Stimulated activated CD4-positive, alpha-beta T cell treated with anti-CD3 and anti-CD28 coated beads, Interleukin-12 subunit alpha, Interleukin-12 subunit beta, amount 100 ng/mL, for 4 hours (primary cell): ENCODE measurements around the gene RNF224.
"Not testable (repeated sequence)": the region's sequence is repeated elsewhere in the genome, so short reads cannot be mapped to it uniquely, and the experiment has no call there.

Source experiments
- DNase-seq: peaks from one replicate; pipeline ENCODE4 v3.0.0-alpha.2; 2020

Gene RNF224

DNA sequence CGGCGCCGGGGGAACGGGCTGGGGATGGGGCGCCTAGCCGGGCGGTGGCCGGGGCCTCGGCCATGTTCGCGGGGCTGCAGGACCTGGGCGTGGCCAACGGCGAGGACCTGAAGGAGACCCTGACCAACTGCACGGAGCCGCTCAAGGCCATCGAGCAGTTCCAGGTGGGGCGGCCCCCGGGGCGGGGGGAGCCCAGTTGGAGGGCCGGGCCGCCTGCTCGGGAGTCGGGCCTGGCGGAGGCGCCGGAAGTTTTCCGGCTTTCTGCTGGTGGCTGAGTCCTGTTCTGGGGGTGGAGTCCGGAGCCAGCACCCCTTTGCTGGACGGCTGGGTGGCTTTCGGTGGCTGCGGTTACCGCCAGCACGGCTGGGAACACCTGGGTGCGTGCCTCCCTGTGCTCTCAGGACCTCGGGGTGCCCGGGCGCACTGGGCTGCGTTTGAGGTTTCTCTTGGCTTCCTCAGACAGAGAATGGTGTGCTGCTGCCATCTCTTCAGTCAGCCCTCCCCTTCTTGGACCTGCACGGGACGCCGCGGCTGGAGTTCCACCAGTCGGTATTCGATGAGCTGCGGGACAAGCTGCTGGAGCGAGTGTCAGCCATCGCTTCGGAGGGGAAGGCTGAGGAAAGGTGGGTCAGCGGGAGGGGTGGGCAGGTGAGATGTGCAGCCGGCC is 28.3 kb downstream of the RNF224 start:
- no peak for DNase-seq

DNA sequence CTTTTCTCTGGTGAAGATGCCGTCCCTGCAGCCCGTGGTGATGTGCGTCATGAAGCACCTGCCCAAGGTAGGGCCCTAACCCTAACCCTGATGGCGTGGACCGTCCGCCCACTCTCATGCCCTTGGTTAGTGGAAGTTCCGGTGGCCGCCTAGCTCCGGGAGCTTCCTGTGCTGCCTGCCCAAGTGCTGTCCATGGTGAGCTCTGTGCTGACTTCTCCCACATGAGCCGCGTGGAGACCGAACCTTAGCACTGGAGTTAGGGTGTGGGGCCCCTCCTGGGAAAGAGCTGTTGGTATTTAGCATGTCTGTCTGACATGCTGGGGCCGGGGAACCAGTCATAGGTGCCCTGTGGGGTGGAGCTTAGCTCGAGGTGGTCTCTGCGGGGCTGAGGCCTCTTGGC is 29.1 kb downstream of the RNF224 start:
- no peak for DNase-seq

DNA sequence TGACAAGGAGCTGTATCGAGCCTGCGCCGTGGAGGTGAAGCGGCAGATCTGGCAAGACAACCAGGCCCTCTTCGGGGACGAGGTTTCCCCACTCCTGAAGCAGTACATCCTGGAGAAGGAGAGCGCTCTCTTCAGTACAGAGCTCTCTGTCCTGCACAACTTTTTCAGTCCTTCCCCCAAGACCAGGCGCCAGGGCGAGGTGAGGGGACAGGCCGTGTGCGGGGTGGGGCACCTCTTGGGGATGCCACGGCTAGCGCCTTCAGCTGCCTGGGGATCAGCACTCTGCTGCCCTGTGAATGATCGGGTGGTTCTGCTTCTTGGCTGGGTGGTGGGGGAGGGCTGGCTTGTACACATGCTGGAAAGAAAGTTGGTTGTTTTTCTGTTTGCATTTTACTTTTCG is 29.6 kb downstream of the RNF224 start:
- no peak for DNase-seq

DNA sequence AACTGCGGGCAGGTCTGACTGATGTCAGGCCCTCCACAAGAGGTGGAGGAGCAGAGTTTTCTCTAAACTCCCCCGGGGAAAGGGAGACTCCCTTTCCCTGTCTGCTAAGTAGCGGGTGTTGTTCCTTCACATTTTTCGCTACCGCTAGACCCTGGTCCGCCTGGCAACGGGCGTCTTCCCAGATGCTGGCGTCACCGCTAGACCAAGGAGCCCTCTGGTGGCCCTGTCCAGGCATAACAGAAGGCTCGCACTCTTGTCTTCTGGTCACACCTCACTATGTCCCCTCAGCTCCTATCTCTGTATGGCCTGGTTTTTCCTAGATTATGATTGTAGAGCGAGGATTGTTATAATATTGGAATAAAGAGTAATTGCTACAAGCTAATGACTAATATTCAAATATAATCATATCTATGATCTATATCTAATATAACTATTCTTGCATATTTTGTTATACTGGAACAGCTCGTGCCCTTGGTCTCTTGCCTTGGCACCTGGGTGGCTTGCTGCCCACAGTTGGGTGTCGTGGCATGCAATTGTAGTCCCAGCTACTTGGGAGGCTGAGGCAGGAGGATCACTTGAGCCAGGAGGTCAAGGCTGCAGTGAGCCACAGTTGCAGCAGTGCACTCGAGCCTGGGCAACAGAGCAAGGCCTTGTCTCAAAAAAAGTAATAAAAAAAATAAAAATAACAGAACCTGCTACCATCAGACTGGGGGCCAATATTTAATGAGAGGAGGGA is 35.0 kb downstream of the RNF224 start:
- not testable (repeated sequence) for DNase-seq

DNA sequence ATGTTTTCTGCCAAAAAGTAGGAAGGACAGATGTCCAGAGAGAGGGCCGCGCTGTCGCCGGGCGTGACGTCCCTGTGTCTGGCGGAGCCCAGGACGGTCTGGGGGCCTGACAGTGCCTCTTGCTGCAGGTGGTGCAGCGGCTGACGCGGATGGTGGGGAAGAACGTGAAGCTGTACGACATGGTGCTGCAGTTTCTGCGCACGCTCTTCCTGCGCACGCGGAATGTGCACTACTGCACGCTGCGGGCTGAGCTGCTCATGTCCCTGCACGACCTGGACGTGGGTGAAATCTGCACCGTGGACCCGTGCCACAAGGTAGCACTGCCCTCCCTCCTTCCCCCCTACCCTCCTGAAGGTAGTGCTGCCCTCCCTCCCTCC is 35.6 kb downstream of the RNF224 start:
- DNase-seq, result no peak

DNA sequence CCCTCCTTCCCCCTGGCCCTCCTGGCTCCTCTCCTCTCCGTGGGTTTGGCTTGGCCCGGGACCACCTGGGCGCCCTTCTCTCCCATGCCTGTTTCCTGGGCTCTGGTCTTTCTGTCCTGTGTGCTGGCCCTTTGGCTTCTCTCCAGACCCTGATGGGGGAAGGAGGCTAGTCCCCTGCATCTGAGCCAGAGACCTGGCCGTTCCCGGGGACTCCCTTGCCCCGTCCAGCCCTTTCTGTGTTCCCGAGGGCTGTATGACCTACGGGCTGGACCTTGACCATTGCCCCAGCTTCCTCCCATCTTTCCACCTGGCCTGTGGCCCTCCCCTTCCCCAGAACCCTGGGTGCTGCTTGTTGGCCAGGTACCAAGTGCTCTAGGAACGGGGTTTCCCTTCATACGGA is 36.2 kb downstream of the RNF224 start:
- DNase-seq, result no peak

DNA sequence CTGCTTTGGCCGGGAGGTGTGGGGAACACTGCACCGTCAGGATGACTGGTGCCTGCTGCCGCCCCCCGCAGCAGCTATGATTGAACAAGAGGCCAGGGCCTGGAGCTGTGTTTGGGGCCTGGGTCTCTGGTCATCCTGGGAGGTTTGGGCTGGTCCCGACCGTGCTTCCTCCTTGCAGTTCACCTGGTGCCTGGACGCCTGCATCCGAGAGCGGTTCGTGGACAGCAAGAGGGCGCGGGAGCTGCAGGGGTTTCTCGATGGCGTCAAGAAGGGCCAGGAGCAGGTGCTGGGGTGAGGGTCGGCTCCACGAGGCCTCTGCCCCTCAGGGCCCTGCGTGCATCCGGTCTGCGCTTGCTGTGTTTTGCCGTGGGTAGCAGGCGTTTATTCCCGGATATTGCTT is 36.8 kb downstream of the RNF224 start:
- DNase-seq, result no peak

DNA sequence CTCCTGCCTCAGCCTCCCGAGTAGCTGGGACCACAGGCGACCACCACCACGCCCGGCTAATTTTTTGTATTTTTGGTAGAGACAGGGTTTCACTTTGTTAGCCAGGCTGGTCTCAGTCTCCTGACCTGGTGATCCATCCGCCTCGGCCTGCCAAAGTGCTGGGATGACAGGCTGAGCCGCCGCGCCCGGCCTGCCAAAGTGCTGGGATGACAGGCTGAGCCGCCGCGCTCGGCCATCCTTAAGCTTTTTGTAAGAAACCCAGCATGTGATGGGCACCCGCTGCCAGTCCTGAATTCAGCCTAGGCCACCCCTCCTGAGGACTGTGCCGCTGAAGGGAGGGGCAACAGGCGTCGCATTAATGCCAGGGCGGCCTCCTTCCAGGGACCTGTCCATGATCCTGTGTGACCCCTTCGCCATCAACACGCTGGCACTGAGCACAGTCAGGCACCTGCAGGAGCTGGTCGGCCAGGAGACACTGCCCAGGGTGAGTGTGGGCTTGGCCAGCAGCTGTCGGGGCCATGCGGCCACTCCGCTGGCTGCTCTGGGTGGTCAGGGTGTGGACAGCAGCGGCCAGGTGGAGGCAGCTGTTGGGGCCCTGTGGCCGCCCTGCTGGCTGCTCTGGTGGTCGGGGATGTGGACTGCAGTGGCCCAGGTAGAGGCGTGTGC is 38.3 kb downstream of the RNF224 start:
- DNase-seq, result no peak

DNA sequence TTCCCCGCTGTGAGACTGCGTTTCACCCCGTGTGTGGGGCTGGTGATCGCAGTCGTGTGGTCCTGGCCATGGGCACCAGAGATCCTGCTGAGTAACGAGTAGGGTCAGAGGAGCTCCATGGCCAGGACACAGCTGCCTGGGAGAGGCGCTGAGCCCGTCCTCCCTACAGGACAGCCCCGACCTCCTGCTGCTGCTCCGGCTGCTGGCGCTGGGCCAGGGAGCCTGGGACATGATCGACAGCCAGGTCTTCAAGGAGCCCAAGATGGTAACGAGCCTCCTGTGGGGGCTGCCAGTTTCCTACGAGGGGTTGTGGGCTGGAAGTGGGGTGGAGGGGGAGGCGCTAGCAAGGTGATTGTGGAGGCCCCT is 38.8 kb downstream of the RNF224 start:
- DNase-seq, result no peak

DNA sequence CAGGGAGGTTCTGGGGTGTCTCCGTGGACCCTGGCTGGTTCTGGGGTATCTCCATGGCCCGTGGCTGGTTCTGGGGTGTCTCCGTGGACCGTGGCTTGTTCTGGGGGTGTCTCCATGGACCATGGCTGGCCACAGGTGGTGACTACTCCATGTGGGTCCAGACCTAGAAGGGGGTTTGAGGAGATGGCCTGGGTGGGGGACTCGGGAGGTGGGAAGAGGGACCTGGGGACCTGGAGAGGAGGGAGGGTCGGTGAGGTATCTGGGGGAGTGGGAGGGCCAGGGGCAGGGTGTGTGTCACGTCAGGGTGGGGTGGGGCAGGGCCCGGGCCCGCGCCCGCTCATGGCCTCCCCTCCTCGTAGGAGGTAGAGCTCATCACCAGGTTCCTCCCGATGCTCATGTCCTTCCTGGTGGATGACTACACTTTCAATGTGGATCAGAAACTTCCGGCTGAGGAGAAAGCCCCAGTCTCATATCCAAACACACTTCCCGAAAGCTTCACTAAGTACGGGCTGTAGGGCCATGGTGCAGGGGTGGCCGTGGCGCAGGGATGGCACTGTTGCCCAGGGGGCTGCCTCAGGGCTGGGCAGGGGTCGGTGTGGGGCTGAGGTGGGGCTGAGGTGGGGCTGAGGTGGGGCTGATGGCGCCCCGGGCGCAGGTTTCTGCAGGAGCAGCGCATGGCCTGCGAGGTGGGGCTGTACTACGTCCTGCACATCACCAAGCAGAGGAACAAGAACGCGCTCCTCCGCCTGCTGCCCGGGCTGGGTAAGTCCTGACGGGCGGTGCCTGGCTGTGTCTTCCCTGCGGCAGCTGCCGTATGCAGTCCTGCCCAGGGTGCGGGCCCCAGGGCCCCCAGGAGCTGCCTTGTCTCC is 39.5 kb downstream of the RNF224 start:
- DNase-seq, result no peak

DNA sequence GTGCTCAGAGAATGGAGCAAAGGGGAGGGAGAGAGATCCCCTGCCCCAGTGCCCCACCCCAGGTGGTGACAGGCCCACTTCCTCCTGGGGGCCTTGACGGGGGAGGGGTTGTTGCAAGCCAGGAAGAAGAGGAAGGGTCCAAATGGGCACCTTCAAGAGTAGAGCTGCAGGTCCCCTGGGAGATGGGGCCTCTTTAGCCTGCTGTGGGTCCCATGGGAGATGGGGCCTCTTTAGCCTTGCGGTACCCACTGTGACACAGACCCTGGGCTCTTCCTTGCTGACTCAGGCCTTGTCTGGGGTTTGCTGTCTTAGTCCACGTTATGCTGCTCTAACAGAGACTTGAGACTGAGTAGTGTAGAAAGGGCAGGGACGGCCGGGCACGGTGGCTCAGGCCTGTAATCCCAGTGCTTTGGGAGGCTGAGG is 40.6 kb downstream of the RNF224 start:
- no peak for DNase-seq

DNA sequence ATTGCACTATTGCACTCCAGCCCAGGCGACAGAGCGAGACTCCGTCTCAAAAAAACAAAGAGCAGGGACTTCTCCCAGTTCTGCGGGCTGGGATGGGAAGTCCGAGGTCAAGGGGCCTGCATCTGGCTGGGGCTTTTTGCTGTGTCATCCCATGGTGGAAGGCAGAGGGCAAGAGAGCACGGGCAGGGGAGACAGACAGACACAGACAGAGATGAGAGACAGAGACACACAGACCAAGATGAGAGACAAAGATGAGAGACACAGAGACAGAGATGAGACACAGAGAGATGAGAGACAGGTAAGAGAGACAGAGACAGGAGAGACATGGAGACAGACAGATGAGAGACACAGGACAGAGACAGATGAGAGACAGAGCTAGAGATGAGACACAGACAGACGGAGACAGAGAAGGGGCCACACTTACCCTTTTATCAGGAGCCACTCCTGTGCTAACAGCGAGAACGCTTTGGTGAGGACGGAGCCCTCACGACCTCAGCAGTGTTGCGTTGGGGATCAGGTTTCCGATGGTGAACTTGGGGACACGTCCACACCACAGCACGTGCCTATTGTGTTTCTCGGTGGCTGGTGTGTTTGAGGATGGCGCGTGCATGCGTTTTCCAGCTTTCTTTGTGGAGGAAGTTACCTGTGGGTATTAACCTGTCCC is 41.4 kb downstream of the RNF224 start:
- no peak for DNase-seq

DNA sequence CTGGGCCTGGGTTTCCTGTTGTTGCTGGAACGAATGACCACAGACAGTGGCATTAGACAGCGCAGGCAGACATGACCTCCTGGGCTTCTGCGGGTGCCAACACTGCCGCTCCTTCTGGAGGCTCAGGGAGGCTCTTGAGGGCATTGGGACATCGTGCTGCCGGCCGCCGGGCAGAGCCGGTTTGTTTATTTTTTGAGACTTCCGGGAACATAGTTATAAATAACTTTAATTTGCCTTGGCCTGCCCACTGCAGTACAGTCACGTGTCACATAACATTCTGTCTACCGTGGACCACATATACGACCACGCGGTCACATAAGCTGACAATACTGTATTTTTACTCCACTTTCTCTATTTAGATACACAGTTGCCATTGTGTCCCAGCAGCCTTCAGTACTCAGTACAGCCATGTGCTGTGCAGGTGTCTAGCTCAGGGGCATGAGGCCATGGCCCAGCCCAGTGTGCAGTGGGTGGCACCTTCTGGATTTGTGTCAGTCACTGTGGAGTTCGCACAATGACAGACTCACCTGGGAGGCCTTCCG is 42.0 kb downstream of the RNF224 start:
- DNase-seq, result no peak

DNA sequence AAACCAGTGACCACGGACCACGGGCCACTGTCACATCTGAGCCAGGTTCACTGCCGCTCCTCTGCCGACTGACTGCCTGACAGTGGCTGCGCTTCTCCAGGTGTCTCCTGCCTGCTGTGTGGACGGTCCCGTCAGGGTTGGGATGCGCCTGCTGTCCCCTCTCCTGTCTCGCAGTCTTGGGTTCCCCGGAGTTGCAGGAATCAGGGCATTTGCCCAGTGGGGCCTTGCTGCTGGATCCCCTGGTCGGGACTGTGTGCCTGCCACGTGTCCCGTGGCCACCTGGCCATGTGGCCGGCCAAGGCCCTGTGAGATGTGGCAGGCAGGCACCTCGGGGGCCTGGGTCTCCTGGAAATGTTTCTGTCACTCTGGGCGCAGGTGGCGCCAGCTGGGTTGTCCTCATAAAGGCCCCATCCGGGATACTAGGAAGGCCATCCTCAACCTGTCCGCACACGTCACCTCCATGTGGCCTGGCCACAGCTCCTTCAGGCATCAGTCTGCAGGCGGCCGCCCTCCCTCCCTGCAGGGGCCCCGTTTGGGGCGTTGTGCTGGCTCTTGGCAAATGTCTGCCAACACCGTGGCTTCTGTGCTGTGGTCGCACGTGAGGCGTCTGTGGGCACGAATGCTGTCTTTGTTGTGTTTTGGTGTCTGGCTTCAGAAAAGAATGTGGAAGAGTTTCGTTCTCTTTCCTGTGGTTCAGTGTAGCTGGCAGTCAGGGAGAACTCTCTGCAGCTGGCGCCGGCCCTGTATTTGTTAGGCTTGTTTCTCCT is 43.8 kb downstream of the RNF224 start:
- DNase-seq, result no peak

DNA sequence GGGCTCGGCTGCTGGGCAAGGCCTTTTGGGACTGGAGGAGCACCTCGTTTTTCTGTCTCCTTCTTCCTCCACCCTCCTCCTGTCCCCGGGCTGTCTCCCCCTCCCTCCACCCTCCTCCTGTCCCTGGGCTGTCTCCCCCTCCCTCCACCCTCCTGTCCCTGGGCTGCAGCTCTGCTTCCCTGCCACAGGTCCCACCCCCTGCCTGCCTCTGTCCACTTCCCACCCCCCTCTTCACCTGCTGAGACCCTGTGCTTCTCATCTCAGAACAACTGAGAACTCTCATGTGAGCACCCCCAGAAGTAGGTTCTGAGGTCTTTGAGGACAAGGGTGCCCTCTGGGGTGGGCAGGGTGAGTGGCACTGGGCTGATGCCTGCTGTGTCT is 44.4 kb downstream of the RNF224 start:
- no peak for DNase-seq

DNA sequence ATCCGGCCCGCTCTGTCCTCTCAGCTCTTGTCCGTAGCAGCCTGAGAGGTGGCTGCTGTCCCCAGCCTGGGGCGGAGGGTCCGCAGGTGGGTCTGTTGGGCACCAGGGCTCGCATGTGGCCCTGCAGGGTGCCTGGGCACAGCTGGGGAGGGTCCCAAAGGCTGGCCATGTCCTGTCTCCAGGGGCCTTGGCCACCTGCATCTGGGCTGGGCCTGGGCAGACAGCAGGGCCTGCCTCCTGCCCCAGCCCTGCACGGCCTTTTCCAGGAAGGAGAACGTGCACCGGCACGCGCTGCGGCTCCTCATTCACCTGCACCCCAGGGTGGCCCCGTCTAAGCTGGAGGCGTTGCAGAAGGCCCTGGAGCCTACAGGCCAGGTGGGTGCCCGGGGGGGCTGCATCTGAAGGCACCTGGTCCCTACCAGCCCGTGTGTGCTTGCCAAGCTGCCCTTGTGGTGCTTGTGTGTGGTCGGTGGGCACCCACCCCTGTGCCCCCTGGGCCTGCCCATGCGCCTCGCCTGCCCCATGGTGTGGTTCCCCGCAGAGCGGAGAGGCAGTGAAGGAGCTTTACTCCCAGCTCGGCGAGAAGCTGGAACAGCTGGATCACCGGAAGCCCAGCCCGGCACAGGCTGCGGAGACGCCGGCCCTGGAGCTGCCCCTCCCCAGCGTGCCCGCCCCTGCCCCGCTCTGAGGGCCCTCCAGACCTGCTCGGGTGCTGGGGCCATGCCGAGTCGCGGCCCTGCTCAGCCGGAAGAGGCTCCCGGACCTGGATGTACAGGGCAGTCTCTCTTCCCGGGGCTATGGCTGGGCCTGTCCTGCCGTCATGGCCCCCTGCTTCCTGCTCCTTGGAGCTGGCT is 45.2 kb downstream of the RNF224 start:
- DNase-seq, result no peak

DNA sequence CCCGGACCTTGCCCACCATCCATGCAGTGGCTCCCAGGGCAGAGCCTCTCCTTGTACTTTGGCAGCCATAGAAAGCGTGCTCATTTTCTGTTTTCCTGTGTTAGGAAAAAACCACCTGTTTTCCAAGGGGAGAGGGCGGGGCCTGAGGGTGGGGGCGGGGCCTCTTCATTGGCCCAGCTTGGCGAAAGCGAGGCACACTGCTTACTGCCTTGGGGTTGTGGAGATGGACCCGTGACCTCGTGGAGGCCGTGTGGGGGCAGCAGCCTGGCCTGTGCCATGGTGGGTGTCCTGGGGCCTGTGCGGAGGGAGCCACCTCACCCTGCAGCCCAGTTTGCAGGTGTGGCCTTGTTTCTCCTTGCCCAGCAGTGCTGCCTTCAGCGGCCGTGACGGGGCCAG is 45.8 kb downstream of the RNF224 start:
- no peak for DNase-seq

DNA sequence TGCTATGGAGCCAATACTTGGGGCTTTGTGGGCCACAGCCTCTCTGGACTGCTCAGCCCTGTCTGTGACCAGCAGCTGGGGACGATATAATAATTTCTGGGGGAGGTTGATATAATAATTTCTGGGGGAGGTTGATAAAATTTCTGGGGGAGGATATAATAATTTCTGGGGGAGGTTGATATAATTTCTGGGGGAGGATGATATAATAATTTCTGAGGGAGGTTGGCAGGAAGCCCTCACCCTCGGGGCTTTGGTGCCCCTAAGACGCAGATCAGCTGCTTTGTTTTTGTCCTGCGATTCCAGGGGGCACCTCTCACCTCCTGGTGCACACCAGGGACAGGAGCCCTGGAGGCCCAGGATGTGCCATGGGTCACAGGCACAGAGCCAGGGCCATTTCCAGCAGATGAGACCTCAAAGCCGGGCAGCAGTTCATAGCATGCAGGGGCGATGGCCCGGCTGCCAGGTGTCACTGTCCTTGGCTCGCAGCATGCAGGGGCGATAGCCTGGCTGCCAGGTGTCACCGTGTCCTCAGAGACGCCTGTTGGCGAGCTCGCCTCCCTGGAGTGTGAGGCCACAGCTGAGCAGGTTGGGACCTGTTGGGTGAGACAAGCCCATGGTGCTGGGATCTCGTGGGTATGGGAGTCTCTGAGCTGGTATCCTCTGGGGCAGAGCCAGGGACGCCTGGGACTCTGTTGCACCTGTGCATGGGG is 46.5 kb downstream of the RNF224 start:
- no peak for DNase-seq

DNA sequence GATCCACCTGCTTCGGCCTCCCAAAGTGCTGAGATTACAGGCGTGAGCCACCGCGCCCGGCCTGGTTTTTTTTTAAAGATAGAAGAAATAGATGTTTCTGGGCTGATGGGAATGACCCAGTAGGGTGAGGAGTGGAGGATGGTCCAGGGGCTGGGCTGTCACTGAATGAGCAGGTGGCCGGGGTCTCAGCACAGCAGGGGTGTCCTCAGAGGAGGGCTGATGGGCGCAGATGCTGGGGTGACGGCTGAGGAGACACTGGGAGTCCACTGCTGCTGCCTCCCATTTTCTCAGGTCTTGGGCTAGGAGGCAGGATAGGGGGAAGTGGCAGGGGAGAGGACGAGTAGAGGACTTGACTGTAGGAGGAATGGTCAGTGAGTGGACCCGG is 47.9 kb downstream of the RNF224 start:
- no peak for DNase-seq
